ENCODE results near the gene CCDC188. TPM values are rescaled to one million over a fixed set of nuclear protein-coding genes. Genes with fewer than 3 reads are reported as not detected.

Gene CCDC188
- total RNA-seq, 2 donors from 2014 or later: 0.32 to 0.77 TPM

Other genes starting within 250 kb of the CCDC188 start
- gene COMT, start 209.3 kb downstream of the CCDC188 start, total RNA-seq: 100 to 1,000 TPM in 1 of 2 donors, 10 to 100 TPM in 1; 53.4 to 133 TPM
- 10 to 100 TPM; 14.1 to 21.4 TPM for gene TXNRD2, start 209.2 kb downstream of the CCDC188 start, total RNA-seq
- gene ARVCF, start 134.2 kb downstream of the CCDC188 start, total RNA-seq: 1 to 10 TPM; 1.0 to 1.2 TPM
- 10 to 100 TPM; 19.3 to 28.2 TPM for gene TANGO2, start 129.9 kb downstream of the CCDC188 start, total RNA-seq
- 10 to 100 TPM; 42.8 to 43.2 TPM for gene DGCR8, start 70.8 kb downstream of the CCDC188 start, total RNA-seq
- 100 to 1,000 TPM; 187 to 421 TPM for gene RANBP1, start 35.0 kb downstream of the CCDC188 start, total RNA-seq
- 100 to 1,000 TPM in 1 of 2 donors, 10 to 100 TPM in 1; 71.7 to 110 TPM for gene TRMT2A, start 33.8 kb downstream of the CCDC188 start, total RNA-seq
- 10 to 100 TPM; 23.4 to 59.7 TPM for gene ZDHHC8, start 19.3 kb downstream of the CCDC188 start, total RNA-seq
- 1 to 10 TPM; 1.4 to 2.6 TPM for gene RTN4R, start 117.3 kb upstream of the CCDC188 start, total RNA-seq
- 10 to 100 TPM; 20.5 to 29.2 TPM for gene DGCR6L, start 169.0 kb upstream of the CCDC188 start, total RNA-seq
- gene ZNF74, start 243.1 kb upstream of the CCDC188 start, total RNA-seq: 10 to 100 TPM in 1 of 2 donors, 1 to 10 TPM in 1; 6.4 to 10.0 TPM

Measured in activated T-helper 17 cell treated with anti-CD3 and anti-CD28 coated beads, Interleukin-2, amount 50 U/mL, for 72 hours (primary cell).